KMS-11 (cell line): ENCODE results near the gene CDH20.

Experiments
- H2AFZ ChIP-seq: fragments of 200-600 bp; sonication (generic); 2 replicates; pipeline ENCODE4 v1.6.1; 2016; ENCODE audit warnings: antibody characterized with exemption, mixed run types, low read depth
- H3K27ac ChIP-seq: fragments of 200-600 bp; sonication (generic); 2 replicates; pipeline ENCODE4 v1.6.1; 2016; ENCODE audit warnings: mild to moderate bottlenecking, mixed run types
- H3K27me3 ChIP-seq: fragments of 200-600 bp; sonication (generic); 2 replicates; pipeline ENCODE4 v1.6.1; 2017; ENCODE audit warnings: mild to moderate bottlenecking, low read depth, mixed run types, moderate library complexity; ENCODE audit not compliant: insufficient read depth
- H3K36me3 ChIP-seq: fragments of 200-600 bp; sonication (generic); 2 replicates; pipeline ENCODE4 v1.6.1; 2017; ENCODE audit warnings: mild to moderate bottlenecking, mixed run types; ENCODE audit not compliant: insufficient read depth
- H3K4me1 ChIP-seq: fragments of 200-600 bp; sonication (generic); 2 replicates; pipeline ENCODE4 v1.6.1; 2016; ENCODE audit warnings: mild to moderate bottlenecking, low read depth, mixed run types; ENCODE audit not compliant: poor library complexity, severe bottlenecking
- H3K4me2 ChIP-seq: fragments of 200-600 bp; sonication (generic); 2 replicates; pipeline ENCODE4 v1.7.0; 2016; ENCODE audit warnings: mild to moderate bottlenecking, mixed run types
- H3K4me3 ChIP-seq: fragments of 200-600 bp; sonication (generic); IDR thresholded peaks from 2 replicates; pipeline ENCODE4 v1.6.1; 2017; ENCODE audit warnings: low read depth, low read length, mixed read lengths; ENCODE audit not compliant: insufficient read depth
- H3K79me2 ChIP-seq: fragments of 200-600 bp; sonication (generic); 2 replicates; pipeline ENCODE4 v1.6.1; 2016; ENCODE audit warnings: low read depth, mixed run types; ENCODE audit not compliant: insufficient read depth
- H3K9ac ChIP-seq: fragments of 200-600 bp; sonication (generic); 2 replicates; pipeline ENCODE4 v1.6.1; 2016; ENCODE audit warnings: mild to moderate bottlenecking, mixed run types
- H4K20me1 ChIP-seq: fragments of 200-600 bp; sonication (generic); 2 replicates; pipeline ENCODE4 v1.6.1; 2016; ENCODE audit warnings: mild to moderate bottlenecking, mixed run types; ENCODE audit not compliant: insufficient read depth
- CTCF ChIP-seq: fragments of 200-600 bp; sonication (generic); conservative IDR thresholded peaks from 2 replicates; pipeline ENCODE4 v1.6.1; 2017; ENCODE audit warnings: low read depth, mild to moderate bottlenecking, antibody characterized with exemption, low read length, moderate library complexity, mixed read lengths

Gene CDH20

GRCh38 chr18:61340148-61340547 lies 6.9 kb downstream of the CDH20 start:
- no peaks in the 10 kb centered on the region for H4K20me1 ChIP-seq

GRCh38 chr18:61348230-61348629 lies 15.0 kb downstream of the CDH20 start:
- H3K36me3 ChIP-seq = no peaks in the 10 kb centered on the region
- H3K27me3 ChIP-seq = no peaks in the 10 kb centered on the region
- H3K79me2 ChIP-seq = no peaks in the 10 kb centered on the region
- no peaks in the 10 kb centered on the region for H4K20me1 ChIP-seq
- TF ChIP-seq CTCF = no peak
- no peak overlapping the region for H3K4me3 ChIP-seq
- H2AFZ ChIP-seq = no peak overlapping the region
- H3K4me1 ChIP-seq = no peaks in the 10 kb centered on the region
- no peak overlapping the region for H3K27ac ChIP-seq
- H3K4me2 ChIP-seq = no peak overlapping the region
- H3K9ac ChIP-seq = no peak overlapping the region

More at GRCh38 chr18:61340148-61340547, 6.9 kb downstream of the CDH20 start:
- no peak overlapping the region for H3K4me3 ChIP-seq
- H3K27ac ChIP-seq = no peak overlapping the region
- TF ChIP-seq CTCF = no peak
- no peaks in the 10 kb centered on the region for H3K79me2 ChIP-seq
- H3K27me3 ChIP-seq = no peaks in the 10 kb centered on the region
- no peak overlapping the region for H3K9ac ChIP-seq
- no peaks in the 10 kb centered on the region for H3K36me3 ChIP-seq
- H3K4me2 ChIP-seq = no peak overlapping the region
- no peaks in the 10 kb centered on the region for H3K4me1 ChIP-seq
- no peak overlapping the region for H2AFZ ChIP-seq

GRCh38 chr18:61350578-61350977 lies 17.3 kb downstream of the CDH20 start:
- no peaks in the 10 kb centered on the region for H3K36me3 ChIP-seq
- H3K4me1 ChIP-seq = no peaks in the 10 kb centered on the region

GRCh38 chr18:61352059-61352458 lies 18.8 kb downstream of the CDH20 start:
- no peak overlapping the region for H2AFZ ChIP-seq
- H3K36me3 ChIP-seq = no peaks in the 10 kb centered on the region
- no peak overlapping the region for H3K27ac ChIP-seq
- no peaks in the 10 kb centered on the region for H3K4me1 ChIP-seq
- H3K4me2 ChIP-seq = no peak overlapping the region
- no peak overlapping the region for H3K9ac ChIP-seq
- H3K4me3 ChIP-seq = no peak overlapping the region
- TF ChIP-seq CTCF = no peak
- H3K79me2 ChIP-seq = no peaks in the 10 kb centered on the region
- no peaks in the 10 kb centered on the region for H4K20me1 ChIP-seq
- H3K27me3 ChIP-seq = no peaks in the 10 kb centered on the region

More at GRCh38 chr18:61350578-61350977, 17.3 kb downstream of the CDH20 start:
- no peak for TF ChIP-seq CTCF
- H3K4me2 ChIP-seq = no peak overlapping the region
- H4K20me1 ChIP-seq = no peaks in the 10 kb centered on the region
- no peak overlapping the region for H2AFZ ChIP-seq
- no peaks in the 10 kb centered on the region for H3K79me2 ChIP-seq
- H3K4me3 ChIP-seq = no peak overlapping the region
- no peak overlapping the region for H3K9ac ChIP-seq
- no peaks in the 10 kb centered on the region for H3K27me3 ChIP-seq
- no peak overlapping the region for H3K27ac ChIP-seq

GRCh38 chr18:61352611-61353010 lies 19.4 kb downstream of the CDH20 start:
- Histone ChIP-seq H3K27ac (no peak overlapping the region), H3K4me1 (no peaks in the 10 kb centered on the region), H2AFZ (no peak overlapping the region), H3K27me3 (no peaks in the 10 kb centered on the region), H3K9ac (no peak overlapping the region), H3K4me2 (no peak overlapping the region), H4K20me1 (no peaks in the 10 kb centered on the region), H3K36me3 (no peaks in the 10 kb centered on the region), H3K79me2 (no peaks in the 10 kb centered on the region), H3K4me3 (no peak overlapping the region)
- TF ChIP-seq CTCF = no peak
